ENCODE data around the gene IKZF3.

GRCh38 chr17:39746145-39746461, 118.0 kb downstream of the IKZF3 start:
- no peak for TF ChIP-seq EZH2 (IDR thresholded peaks at IDR 0.05; ENCODE audit: borderline replicate concordance, low read length)
- no peak for TF ChIP-seq CTCF (conservative IDR thresholded peaks at IDR 0.05 in 1 of 2, IDR thresholded peaks at IDR 0.05 in 1 of 2; ENCODE audit: extremely low read depth in 1 of 2, insufficient read depth in 1 of 2, low read depth in 1 of 2, low read length in 2 of 2)
